GM15510 (cell line): ENCODE data around the gene IGBP1.

Experiments
- POLR2A ChIP-seq: IDR thresholded peaks from 3 replicates; pipeline ENCODE4 v1.6.1; 2011; ENCODE audit warnings: borderline replicate concordance; ENCODE audit not compliant: insufficient read length; ENCODE audit errors: extremely low read depth

Gene IGBP1

DNA sequence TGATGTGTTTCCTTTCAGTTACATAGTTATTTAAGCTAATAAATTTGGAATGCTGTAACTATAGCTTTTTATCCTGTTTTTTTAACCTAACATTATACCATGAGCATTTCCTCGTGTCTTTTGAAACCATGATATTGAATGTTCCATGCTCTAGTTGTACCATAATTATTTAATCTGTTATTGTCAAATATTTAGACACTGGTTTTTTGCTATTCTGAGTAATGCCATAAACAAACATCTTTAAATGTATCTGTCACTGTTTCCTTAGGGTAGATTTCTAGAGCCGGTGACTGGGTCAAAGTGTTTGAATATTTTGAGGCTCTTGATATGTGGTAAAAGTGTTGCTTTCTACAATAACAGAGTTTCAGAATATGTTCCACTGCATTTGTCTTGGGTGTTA, 5.4 kb downstream of the IGBP1 start:
- TF ChIP-seq POLR2A, result no peak

GRCh38 chrX:70139736-70140135, 6.5 kb downstream of the IGBP1 start:
- TF ChIP-seq POLR2A, result no peak

GRCh38 chrX:70141373-70141772, 8.1 kb downstream of the IGBP1 start:
- no peak for TF ChIP-seq POLR2A

DNA sequence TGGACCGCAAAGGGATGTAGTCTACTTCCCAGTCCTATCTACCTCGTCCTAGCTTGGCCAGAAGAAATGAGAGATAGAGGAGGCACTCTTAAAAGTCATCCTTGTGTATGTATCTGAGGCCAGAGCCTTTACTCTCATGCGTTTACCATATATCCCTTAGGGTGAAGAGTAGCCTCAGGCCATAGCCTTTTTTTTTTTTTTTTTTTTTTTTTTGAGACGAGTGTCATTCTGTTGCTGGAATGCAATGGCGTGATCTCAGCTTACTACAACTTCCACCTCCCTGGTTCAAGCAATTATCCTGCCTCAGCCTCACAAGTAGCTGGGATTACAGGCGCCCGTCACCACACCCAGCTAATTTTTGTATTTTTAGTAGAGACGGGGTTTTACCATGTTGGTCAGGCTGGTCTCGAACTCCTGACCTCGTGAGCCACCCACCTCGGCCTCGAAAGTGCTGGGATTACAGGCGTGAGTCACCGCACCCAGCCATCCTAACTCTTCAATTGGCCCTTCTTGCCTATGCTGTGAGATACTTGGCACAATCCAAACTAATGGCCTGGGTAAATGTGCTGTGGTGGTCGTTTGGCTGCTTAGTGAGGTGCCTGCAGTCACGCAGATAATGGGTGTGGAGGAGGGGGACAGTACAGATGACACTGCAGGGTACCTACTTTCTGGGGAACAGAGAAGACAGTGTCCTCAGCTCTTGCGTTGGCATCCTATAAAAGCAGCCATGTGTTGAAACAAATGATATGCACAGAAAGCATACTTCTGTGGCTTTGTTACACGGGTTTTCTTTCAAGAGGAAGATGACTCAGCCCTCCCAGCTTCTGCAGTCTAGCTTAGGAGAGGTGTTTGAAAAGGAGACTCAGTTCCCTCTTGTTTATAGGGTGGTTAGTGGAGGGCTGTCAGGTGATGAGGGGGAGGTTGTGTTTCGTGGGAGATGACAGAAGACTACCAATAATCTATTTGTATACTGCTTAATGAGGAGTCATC, 33.6 kb downstream of the IGBP1 start:
- no peak for TF ChIP-seq POLR2A

- TF ChIP-seq POLR2A, result no peak
These were observed 35.3 kb downstream of the IGBP1 start for GRCh38 chrX:70168238-70169188.

DNA sequence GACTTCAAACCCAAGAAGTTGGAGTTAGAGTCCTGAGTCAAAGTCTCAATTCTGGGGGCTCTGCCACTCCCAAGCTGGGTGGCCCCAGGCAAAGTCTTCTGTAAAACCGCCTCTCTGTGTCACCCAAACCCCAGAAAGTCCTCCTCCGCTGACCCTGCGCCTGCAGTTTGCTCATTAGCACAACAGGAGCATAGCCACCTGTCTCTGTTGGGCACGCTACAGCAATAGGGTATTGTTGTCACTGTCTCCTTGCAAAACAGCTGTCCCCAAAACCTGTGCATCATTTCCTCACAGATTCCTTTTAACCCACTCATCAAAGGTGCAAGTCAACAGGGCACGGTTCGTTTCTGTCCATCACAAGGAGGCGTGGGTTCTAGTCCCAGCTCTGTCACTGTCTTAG, 36.0 kb downstream of the IGBP1 start:
- TF ChIP-seq POLR2A, result no peak

DNA sequence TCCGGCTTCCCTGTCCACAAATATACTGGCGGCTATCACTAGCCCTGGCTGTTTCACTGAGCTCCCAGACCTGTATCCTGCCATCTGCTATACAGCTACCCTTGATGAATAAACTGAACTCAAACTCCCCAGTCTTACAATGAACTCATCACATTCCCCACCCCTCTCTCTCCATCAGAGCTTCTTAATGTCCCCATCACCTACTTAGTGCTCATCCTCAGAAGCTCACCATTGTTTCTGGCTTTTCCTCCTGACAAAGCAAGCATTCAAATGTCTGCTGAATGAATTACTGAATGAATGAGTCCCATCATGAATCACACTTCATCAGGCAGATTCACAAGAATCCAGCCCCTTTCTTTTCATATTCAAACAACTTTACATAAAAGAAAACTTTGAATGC, 38.4 kb downstream of the IGBP1 start:
- no peak for TF ChIP-seq POLR2A

- TF ChIP-seq POLR2A, result no peak
These were observed 39.0 kb downstream of the IGBP1 start for GRCh38 chrX:70172221-70172620.

DNA sequence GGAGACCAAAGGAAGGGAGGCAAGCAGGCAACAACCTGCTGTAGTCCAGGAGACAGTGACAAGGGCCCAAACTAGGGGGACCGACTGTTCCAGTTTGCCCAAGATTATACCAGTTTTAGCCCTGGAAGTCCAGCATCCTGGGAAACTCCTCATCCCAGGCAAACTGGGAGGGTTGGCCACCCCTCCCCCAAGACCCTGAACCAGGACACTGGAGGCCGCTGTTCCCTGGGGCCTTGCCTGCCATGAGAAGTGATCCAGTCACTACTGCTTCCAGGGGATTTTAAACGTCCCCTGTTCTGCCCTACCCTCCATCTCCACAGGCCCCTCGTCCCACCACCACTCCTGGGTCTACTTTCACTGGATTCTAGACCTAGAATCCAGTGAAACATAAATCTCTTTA, 39.7 kb downstream of the IGBP1 start:
- TF ChIP-seq POLR2A, result no peak

GRCh38 chrX:70174754-70175153, 41.5 kb downstream of the IGBP1 start:
- TF ChIP-seq POLR2A, result no peak

- TF ChIP-seq POLR2A, result no peak
These were observed 42.1 kb downstream of the IGBP1 start for GRCh38 chrX:70175338-70175737.

DNA sequence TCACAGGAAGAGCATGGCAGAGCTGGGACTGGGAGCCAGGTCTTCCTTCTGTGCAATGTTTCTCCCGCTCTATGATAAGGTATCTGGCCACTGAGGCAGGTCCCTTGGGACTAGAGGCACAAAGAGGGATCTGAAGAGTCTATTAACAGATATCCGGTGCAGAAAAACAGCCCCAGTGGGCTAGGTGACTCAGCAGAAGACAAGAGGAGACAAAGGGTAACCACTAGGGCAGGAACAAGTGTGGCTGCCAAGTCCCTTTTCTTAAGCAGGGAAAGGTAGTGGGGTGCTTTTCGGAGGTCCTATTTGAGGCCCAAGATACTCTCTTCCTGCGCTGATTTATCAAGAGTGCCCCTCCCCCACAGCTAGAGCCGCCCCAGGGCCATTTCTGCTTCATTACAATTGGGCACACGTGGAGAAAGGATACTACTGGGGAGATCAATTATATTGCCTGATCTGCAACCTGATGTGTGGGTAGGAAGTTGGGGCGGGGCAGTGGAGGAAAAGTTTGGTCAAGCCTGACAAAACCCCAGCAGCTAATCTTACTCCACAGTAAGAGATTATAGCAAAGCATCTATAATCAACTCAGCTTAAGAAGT, 43.8 kb downstream of the IGBP1 start, which contains the start of gene DGAT2L6:
TSS of gene DGAT2L6 (plus strand) at position 546 of the 596 bp plus-strand sequence. CDS start 100 bp downstream, outside the sequence.
- no peak for TF ChIP-seq POLR2A

DNA sequence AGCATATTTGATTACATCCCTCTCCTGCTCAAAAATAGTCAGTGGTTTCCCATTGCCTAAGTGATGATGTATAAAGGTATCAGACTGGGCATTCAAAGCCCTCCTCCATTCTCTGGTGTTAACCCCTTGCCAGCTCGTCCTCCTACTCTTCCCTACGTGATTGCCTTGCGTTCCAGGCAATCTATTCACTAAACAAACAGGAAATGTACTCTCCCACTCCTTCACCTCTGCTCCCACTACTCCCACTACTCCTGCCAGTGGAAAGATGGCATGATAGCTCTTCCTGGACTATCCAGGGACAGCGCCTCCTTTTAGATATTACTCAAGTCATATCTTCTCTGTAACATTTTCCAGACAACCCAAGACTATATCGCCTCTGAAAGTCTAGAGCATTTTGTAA, 49.8 kb downstream of the IGBP1 start:
- TF ChIP-seq POLR2A, result no peak

DNA sequence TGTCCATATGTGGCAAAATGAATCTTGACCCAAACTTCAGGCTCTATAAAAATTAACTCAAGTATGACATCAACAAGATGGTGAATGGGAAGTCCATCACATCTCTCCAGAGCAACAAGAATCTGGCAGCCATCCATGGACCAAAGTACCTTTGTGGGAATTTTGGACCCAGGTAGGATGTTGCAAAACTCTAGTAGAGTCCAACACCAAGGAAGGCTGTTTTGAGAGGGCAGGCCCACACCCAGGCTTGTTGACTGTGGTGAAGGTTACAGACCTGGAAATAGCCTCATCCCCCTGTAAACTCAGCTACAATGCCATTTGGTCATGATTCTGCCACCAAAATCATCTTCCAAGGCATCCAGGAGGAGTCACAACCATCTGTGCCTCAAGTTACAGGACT, 57.0 kb downstream of the IGBP1 start:
- TF ChIP-seq POLR2A, result no peak

DNA sequence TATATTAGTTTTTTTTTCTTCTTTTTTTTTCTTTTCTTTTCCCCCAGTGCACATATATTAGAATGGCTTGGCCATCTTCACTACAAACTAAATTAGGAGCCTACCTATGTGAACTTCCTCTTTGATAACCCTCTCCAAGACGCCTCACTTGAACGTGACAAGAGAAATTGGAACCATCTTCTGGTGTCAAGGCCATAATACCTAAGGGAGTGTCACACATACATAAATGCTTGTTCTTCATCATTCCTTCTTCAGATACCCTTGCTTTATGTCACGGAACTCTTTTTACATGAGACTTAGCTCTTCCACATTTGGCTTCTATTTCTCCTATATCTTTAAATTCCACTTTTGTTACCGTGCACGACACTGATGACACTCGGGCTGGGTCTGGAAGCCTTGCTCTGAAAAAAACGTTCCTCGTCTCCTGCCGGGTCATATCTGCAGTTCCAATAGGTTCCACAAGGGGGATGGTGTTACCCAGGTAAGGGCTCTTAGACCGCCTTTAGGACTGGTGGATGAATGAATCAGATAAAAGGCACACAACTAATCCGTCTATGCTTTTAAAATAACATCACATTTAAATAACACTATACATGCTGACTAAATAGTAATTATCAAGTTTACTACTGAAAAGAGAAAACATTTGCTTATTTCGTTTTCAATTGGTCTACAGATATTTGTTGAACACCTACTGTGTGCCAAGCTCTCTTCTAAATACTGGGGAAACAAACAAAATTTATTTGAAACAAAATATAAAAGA, 63.9 kb downstream of the IGBP1 start:
- no peak for TF ChIP-seq POLR2A

GRCh38 chrX:70201732-70202131, 68.5 kb downstream of the IGBP1 start:
- no peak for TF ChIP-seq POLR2A
